DMS53 treated with DMSO at 0.1 percent for 48 hours (cell line): Measurements from ENCODE around the gene EFCAB14.
"Not testable (repeated sequence)": the region's sequence is repeated elsewhere in the genome, so short reads cannot be mapped to it uniquely, and the experiment has no call there.

Experiments
- DNase-seq: peaks from one replicate; lab custom pipeline; 2025; ENCODE audit not compliant: unreplicated experiment; lab: John Stamatoyannopoulos, UW

Gene EFCAB14, protein sequence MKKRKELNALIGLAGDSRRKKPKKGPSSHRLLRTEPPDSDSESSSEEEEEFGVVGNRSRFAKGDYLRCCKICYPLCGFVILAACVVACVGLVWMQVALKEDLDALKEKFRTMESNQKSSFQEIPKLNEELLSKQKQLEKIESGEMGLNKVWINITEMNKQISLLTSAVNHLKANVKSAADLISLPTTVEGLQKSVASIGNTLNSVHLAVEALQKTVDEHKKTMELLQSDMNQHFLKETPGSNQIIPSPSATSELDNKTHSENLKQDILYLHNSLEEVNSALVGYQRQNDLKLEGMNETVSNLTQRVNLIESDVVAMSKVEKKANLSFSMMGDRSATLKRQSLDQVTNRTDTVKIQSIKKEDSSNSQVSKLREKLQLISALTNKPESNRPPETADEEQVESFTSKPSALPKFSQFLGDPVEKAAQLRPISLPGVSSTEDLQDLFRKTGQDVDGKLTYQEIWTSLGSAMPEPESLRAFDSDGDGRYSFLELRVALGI

DNA sequence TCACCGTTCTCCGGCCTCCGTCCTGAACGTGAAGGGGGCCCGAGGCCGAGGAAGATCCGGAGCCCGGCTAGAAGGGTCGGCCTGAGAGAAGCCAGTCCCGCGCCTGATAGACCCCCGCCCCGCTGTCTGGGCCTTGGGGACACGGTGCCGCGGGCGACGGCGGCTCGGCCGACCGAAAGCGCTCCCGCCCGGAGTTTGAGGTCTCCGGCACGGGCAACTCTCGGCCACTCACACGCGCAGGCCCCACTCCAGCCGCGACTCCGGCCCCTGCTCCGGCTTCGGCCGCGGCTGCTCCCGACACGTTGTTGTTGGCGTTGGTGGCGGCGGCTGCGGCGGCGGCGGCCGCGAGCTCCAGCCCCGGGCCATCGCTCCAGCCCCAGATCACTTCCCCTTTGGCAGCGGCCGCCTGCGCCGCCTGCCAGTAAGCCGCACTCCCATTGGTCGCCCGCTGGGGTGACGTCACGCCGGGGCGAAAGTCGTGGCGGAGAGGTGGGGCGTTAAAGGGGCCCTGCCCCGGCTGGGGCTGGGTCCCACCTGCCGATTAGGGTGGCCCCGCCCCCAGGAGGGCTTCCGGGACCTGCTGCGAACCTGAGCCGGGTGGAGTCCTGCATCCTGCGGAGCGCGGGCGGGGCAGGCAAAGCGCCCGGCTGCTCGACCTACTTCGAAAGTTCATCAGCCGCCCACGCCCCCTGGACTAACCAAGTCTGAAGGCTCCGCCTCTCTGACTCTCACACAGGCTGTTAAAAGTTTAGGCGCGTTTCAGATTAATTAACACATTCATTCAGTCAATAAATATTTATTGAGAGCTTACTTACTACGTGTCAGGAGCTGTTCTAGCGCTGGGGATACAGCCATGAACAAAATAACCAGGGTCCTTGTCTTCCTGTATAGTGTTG lies at the start of gene EFCAB14:
Gene EFCAB14, minus strand, starts transcription at position 388 of the 896 bp plus-strand sequence. CDS start 1,027 bp downstream, outside the sequence.
- peak; percentile 98 for DNase-seq

- DNase-seq, result no peak
Measured at GRCh38 chr1:46768445-46768844, 49.5 kb upstream of the EFCAB14 start.

DNA sequence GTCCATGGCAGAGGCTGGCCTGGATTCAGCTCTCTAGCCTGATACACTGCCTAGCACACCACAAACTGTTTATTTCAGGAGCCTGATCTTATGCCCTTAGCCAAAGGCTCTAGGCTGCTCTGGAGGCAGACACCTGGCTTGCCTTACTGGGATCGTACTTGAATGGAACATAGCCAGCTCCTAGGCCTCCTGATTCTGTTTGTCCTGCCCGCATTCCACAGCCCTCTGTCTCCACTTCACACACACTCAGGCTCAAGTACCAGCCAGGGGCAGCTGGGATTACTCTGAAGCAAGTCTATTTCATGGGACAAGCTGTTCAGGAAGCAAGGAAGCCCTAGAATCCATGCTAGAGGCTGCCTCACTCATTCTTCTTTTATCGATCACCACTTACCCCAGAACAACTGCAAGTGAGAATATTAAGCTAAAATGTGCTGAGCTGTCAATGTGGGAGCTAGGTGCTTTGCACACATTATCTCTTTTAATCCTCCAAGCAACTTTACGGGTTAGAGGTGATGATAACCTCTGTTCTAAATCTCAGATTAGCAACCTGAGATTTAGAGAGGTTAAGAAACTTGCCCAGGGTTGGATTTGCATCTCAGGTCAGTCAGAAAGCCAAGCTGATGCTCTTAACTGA lies 48.9 kb upstream of the EFCAB14 start:
- peak; percentile 99 for DNase-seq

DNA sequence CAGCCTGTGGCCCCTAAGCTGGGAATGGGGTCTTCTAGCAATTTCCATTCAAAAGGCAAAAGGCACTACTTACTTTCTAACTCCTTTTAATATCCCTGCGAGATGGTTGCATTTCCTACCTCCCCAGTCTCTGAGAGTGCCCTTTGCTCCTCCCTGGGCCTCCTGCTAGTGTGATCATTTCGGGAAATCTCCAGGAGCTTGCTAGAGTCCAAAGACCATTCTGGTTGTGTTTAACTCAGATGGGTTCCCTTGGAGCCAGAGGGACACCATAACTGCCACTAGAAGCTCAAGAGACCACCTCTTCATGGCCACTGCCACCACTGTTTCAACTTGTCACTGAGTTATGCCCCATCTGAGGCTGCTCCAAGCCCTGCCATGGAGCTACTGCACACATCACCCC lies 45.5 kb upstream of the EFCAB14 start:
- DNase-seq, result no peak

- no peak for DNase-seq
Measured at GRCh38 chr1:46761740-46762139, 42.8 kb upstream of the EFCAB14 start.

DNA sequence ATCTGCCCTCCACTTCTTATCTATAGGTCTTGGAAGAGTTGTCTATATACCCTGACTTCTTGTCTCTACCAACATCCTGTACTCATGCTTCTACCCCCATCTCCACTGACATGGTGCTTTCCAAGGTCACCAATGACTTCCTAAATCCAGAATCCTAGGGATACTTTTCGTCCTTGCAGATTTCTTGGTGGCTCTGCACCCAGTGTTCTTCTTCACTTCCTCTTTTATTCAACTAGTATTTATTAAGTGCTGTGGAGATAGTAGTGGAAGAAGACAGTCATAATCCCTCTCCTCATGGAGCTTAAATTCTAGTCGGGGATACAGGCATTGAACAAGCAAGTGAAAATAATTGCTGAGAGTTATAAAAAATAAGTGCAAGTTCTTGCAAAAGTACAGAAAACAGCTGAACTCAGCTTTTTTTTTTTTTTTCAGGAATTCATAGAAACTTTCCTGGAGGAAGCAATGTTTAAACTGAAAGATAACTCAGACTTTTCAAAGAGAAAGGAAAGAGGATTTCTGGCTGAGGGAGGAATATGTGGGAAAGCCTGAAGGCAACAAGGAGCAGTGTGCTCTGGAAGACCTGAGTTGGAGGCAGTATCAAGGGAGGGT lies 41.7 kb upstream of the EFCAB14 start:
- DNase-seq, result no peak

- DNase-seq, result no peak
Measured at GRCh38 chr1:46757956-46758528, 39.1 kb upstream of the EFCAB14 start.

GRCh38 chr1:46757247-46757955 lies 38.5 kb upstream of the EFCAB14 start:
- DNase-seq, result peak; percentile 94

DNA sequence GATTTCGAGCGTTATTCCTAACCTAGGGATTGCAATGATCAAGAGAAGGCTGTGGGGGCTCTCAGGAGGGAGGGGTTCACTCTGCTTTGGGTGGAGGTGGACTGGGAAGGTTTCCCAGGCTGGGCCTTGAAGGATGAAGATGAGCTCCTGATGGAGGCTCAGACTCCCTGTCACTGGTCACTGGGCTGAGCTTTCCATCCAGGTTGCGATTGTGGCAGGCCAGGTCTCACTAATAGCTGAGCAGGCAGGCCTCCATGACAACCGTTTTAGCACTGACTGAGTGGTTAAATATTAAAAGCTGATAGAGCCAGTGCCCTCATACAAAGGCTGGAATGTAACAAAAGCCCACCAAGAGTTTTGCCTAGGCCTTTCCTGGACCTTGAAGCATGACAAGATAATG lies 36.2 kb upstream of the EFCAB14 start:
- no peak for DNase-seq

GRCh38 chr1:46754707-46755106 lies 35.8 kb upstream of the EFCAB14 start:
- DNase-seq, result not testable (repeated sequence)

DNA sequence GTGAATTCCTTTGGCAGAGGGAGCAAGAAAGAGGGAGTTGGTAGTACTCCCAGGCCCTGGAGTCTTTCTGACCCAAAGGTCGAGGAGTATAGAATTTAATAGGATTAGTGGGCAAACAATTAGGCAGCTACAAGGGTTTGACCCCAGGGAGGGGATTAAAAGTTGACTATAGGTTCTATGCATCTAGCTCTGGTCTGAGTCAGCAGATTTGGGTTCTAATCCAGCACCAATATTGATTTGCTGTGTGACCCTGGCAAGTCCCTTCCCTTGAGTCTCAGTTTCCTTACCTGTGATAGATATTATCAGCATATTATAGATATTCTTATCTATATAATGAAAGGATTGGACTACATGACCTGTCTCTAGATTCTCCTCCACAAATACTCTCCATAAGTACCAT lies 35.1 kb upstream of the EFCAB14 start:
- no peak for DNase-seq

- no peak for DNase-seq
Measured at GRCh38 chr1:46749921-46750404, 31.0 kb upstream of the EFCAB14 start.

DNA sequence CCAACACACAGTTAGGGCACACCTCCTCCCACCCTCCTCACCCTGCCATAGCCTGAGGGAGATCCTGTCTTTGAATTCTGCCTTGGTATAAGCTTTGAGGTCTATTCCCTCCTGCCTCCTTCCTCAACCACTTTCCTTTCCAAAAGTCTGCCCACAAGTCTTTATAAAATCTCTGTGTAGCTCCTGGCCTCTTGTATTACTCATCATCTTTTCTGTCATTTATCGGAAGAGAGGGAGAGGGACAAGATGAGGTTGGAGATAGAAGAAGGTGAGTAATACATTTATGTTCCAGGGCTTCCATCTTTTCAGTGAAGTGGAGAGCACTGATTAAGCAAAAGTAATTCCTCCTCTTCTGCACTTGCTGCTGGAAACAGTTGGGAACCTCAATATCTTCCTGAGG lies 30.5 kb upstream of the EFCAB14 start:
- DNase-seq, result no peak

- DNase-seq, result peak; percentile 95
Measured at GRCh38 chr1:46747683-46748288, 28.9 kb upstream of the EFCAB14 start.

DNA sequence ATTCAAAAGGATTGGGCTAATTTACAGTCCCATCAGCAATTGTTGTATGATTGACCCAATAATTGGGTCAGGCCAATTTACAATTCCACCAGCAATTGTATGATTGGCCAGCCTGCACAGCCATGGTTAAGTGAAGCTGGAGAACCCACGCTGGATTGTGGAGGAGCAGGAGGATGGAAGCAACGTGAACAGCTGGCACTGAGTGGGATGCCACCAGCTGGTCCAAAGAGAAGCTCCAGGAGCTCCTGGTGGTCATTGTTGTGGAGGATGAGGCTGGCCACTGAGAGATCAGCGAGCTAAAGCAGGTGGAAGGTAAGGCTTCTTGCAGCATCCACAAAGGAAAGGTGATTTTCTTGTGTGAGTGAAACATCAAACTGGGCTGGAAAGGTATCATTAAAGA lies 23.2 kb upstream of the EFCAB14 start:
- no peak for DNase-seq

- peak; percentile 55 for DNase-seq
Measured at GRCh38 chr1:46735708-46736324, 16.9 kb upstream of the EFCAB14 start.

GRCh38 chr1:46728327-46728873 lies 9.5 kb upstream of the EFCAB14 start:
- DNase-seq, result not testable (repeated sequence)

DNA sequence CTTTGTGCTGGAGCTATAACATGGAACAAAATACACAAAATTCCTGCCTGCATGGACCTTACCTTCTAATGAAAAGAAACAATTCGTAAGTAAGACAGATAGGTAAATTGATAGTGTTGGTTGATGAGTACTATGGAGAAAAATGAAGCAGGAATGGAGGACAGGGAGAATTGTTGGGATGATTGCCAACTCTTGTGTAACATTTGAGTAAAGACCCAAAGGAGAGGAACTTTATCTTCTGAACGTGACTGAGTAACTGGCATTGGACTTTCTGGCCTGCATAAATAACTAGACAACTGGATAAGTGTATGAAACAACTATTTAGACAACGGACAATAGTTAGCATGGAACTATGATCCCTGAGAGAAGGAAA lies 6.8 kb upstream of the EFCAB14 start:
- no peak for DNase-seq
